GM23248 (cell line): ENCODE measurements around the gene IQGAP1. TPM values are rescaled to one million over a fixed set of nuclear protein-coding genes. Genes with fewer than 3 reads are reported as not detected.

Experiments used
- DNase-seq: peaks from one replicate; pipeline ENCODE4 v3.0.0-alpha.2; 2015
- H2AFZ ChIP-seq: fragments of 200-600 bp; sonication (generic); 2 replicates; pipeline ENCODE4 v1.6.1; 2016; ENCODE audit warnings: antibody characterized with exemption
- H3F3A ChIP-seq: fragments of 200-600 bp; sonication (generic); 2 replicates; pipeline ENCODE4 v1.6.1; 2016; ENCODE audit warnings: mild to moderate bottlenecking, antibody characterized with exemption, mixed run types; ENCODE audit not compliant: insufficient read depth
- H3K27ac ChIP-seq: fragments of 200-600 bp; sonication (generic); 2 replicates; pipeline ENCODE4 v1.5.1; 2016; ENCODE audit warnings: mild to moderate bottlenecking
- H3K27me3 ChIP-seq: fragments of 200-600 bp; sonication (generic); replicated peaks from 2 replicates; pipeline ENCODE4 v1.6.1; 2016; ENCODE audit warnings: mild to moderate bottlenecking; ENCODE audit not compliant: insufficient read depth
- H3K36me3 ChIP-seq: fragments of 200-600 bp; sonication (generic); 2 replicates; pipeline ENCODE4 v1.6.1; 2016; ENCODE audit warnings: low read depth, mild to moderate bottlenecking
- H3K4me1 ChIP-seq: fragments of 200-600 bp; sonication (generic); 2 replicates; pipeline ENCODE4 v1.6.1; 2016; ENCODE audit warnings: mild to moderate bottlenecking; ENCODE audit not compliant: insufficient read depth
- H3K4me2 ChIP-seq: fragments of 200-600 bp; sonication (generic); one replicate; pipeline ENCODE4 v1.6.1; 2016; ENCODE audit warnings: mild to moderate bottlenecking; ENCODE audit not compliant: unreplicated experiment
- H3K4me3 ChIP-seq: fragments of 200-600 bp; sonication (generic); 2 replicates; pipeline ENCODE4 v1.5.1; 2016; ENCODE audit warnings: mild to moderate bottlenecking
- H3K79me2 ChIP-seq: fragments of 200-600 bp; sonication (generic); 2 replicates; pipeline ENCODE4 v1.6.1; 2016; ENCODE audit warnings: mild to moderate bottlenecking; ENCODE audit not compliant: insufficient read depth
- H3K9ac ChIP-seq: fragments of 200-600 bp; sonication (generic); 2 replicates; pipeline ENCODE4 v1.6.1; 2016; ENCODE audit warnings: mild to moderate bottlenecking
- H3K9me2 ChIP-seq: fragments of 200-600 bp; sonication (generic); 2 replicates; pipeline ENCODE4 v1.6.1; 2016; ENCODE audit warnings: mixed run types, mild to moderate bottlenecking, moderate library complexity; ENCODE audit not compliant: insufficient read depth
- H3K9me3 ChIP-seq: fragments of 200-600 bp; sonication (generic); one replicate; pipeline ENCODE4 v1.6.1; 2017; ENCODE audit warnings: low read depth
- H4K20me1 ChIP-seq: fragments of 200-600 bp; sonication (generic); 2 replicates; pipeline ENCODE4 v1.6.0; 2016; ENCODE audit not compliant: insufficient read depth
- EZH2 ChIP-seq: fragments of 200-600 bp; sonication (generic); IDR thresholded peaks from 2 replicates; pipeline ENCODE4 v1.6.1; 2018; ENCODE audit warnings: antibody characterized with exemption, mild to moderate bottlenecking; ENCODE audit not compliant: insufficient read depth, poor library complexity, severe bottlenecking
- EZH2phosphoT487 ChIP-seq: fragments of 200-600 bp; sonication (generic); IDR thresholded peaks from 2 replicates; pipeline ENCODE4 v1.6.1; 2018; ENCODE audit warnings: antibody characterized with exemption, moderate library complexity, mild to moderate bottlenecking, low read depth; ENCODE audit not compliant: insufficient read depth
- WGBS, 2 experiments: methylation state at CpG; one replicate each; pipeline ENCODE4 v1.1.6; 2015 to 2017; ENCODE audit warnings: low lambda C conversion rate in 2 of 2, low coverage in 1 of 2; ENCODE audit errors: missing lambda C conversion rate in 2 of 2; 5-methylcytosine and 5-hydroxymethylcytosine counted together
- in situ Hi-C: fragments of 300-500 bp; cut with MboI; formaldehyde crosslinking; loops from 2 replicates; pipeline ENCODE4 v1.15.0; 2020
- polyA plus RNA-seq: library from polyadenylated mRNA; unstranded; fragments of >200 nt; fragmentation: Nextera tagmentation; extraction: Ambion mirVana; gene quantifications from 2 replicates; pipeline ENCODE4 v1.2.1, GENCODE V29; 2016
- total RNA-seq: library from RNA; depleted of rRNA; stranded (reverse); fragments of >200 nt; shearing (Covaris generic); gene quantifications from 2 replicates; pipeline ENCODE4 v1.2.3, GENCODE V29; 2014

IQGAP1 gene
- total and polyA plus RNA-seq, 2 experiments from 2014 or later: 101 to 185 TPM

DNA sequence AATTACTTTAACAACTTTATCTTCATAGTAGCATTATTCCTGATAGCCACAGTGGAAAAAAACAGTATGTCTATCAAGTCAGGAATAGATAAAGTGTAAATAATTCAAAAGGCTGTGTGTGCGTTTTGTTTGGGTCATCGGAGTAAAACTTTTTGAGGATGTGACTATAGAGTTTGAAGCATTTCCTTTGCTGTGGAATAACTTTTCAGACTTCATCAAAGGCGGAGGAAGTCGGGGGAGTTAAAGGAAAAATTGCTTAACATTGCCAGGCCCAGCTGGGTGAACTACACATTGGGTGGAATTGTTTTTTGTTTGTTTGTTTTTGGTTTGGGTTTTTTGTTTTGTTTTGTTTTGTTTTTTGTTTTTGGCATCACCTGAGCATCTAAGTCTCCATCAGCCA, 71.3 kb downstream of the IQGAP1 start:
- no peak for TF ChIP-seq EZH2phosphoT487
- no peak for TF ChIP-seq EZH2
- Histone ChIP-seq H3F3A (peaks cover 32% of the 10 kb centered on the region), H3K9me3 (no peaks in the 10 kb centered on the region), H3K79me2 (peaks cover 79% of the 10 kb centered on the region), H2AFZ (no peak overlapping the region), H3K36me3 (peaks cover 59% of the 10 kb centered on the region), H3K4me1 (peaks cover 15% of the 10 kb centered on the region), H3K9ac (no peak overlapping the region), H3K9me2 (no peaks in the 10 kb centered on the region), H3K27me3 (no peaks in the 10 kb centered on the region), H3K4me3 (no peak overlapping the region), H3K27ac (no peak overlapping the region), H3K4me2 (no peak overlapping the region), H4K20me1 (peaks cover 7% of the 10 kb centered on the region; the same call in 1 of the 2 replicates)
- DNase-seq: no peak
- WGBS, 2 experiments: 93 to 94% methylated on average over 4 of the region's 4 CpGs
- in situ Hi-C loops: no loop called here

DNA sequence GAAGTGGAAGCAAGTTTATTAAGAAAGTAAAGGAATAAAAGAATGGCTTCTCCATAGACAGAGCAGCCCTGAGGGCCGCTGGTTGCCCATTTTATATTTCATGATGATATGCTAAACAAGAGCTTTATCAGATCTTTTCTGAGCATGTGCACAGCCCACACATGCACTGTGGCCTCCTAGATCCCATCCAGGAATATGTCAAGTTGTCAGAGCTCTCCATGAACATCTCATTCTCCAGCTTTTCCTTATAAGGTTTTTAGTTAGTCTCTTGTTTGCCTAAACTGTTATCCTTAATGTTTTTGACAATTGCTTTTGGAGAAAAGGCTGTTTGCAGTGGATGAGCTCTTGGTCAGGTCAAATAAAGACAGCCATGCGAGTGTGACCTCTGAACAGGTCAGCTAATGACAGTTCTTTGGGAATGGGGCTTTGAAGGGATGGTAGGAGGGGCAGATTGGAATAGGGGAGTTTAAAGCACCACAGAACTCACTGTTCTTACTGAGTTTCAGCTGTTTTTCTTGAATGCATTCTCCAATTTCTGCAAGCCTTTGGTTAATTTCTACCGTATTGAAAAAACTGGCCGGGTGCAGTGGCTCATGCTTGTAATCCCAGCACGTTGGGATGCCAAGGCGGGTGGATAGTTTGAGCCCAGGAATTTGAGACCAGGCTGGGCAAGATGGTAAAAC, 72.2 kb downstream of the IQGAP1 start:
- Histone ChIP-seq H3F3A (peaks cover 40% of the 10 kb centered on the region), H3K4me1 (peaks cover 25% of the 10 kb centered on the region), H2AFZ (no peak overlapping the region), H4K20me1 (peaks cover 7% of the 10 kb centered on the region; the same call in 1 of the 2 replicates), H3K36me3 (peaks cover 51% of the 10 kb centered on the region), H3K4me3 (no peak overlapping the region), H3K9me3 (no peaks in the 10 kb centered on the region), H3K9me2 (no peaks in the 10 kb centered on the region), H3K27ac (no peak overlapping the region), H3K9ac (no peak overlapping the region), H3K79me2 (peaks cover 85% of the 10 kb centered on the region), H3K27me3 (no peaks in the 10 kb centered on the region), H3K4me2 (no peak overlapping the region)
- TF ChIP-seq EZH2 (no peak), EZH2phosphoT487 (no peak)
- DNase-seq: no peak
- in situ Hi-C loops: no loop called here
- 90 to 98% methylated on average over 6 of the region's 6 CpGs for WGBS, 2 experiments

DNA sequence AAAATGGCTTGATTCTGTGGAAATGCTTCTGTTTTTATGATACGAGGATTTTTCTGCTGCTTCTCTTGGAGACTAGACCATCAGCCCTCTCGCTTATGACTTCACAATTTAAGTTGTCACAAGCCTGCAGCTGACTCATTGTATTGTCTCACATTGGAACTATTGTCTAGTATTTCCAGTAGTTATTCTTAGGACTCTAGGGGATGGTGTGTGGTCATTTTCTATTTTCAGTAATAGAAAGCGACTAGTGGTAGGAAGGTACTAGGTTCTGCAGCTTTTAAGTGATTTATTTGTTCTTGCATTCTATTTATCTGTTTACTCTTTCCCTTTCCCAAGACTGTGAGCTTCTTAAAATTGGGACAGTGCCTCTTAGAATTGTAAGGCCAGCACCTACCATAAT, 75.3 kb downstream of the IQGAP1 start:
- Histone ChIP-seq H3F3A (peaks cover 54% of the 10 kb centered on the region), H3K9me2 (no peaks in the 10 kb centered on the region), H3K4me3 (no peak overlapping the region), H4K20me1 (peaks cover 7% of the 10 kb centered on the region; the same call in 1 of the 2 replicates), H3K4me1 (peaks cover 34% of the 10 kb centered on the region), H3K9ac (peak overlapping the region; percentile 53), H2AFZ (no peak overlapping the region), H3K4me2 (peak overlapping the region; percentile 37), H3K79me2 (peaks cover 88% of the 10 kb centered on the region), H3K27ac (peak overlapping the region; percentile 73), H3K27me3 (no peaks in the 10 kb centered on the region), H3K9me3 (no peaks in the 10 kb centered on the region), H3K36me3 (peaks cover 46% of the 10 kb centered on the region)
- in situ Hi-C loops: no loop called here
- peak; percentile 94 for DNase-seq
- WGBS, 2 experiments: 3 to 5% methylated on average over 3 of the region's 3 CpGs
- TF ChIP-seq EZH2 (no peak), EZH2phosphoT487 (no peak)

DNA sequence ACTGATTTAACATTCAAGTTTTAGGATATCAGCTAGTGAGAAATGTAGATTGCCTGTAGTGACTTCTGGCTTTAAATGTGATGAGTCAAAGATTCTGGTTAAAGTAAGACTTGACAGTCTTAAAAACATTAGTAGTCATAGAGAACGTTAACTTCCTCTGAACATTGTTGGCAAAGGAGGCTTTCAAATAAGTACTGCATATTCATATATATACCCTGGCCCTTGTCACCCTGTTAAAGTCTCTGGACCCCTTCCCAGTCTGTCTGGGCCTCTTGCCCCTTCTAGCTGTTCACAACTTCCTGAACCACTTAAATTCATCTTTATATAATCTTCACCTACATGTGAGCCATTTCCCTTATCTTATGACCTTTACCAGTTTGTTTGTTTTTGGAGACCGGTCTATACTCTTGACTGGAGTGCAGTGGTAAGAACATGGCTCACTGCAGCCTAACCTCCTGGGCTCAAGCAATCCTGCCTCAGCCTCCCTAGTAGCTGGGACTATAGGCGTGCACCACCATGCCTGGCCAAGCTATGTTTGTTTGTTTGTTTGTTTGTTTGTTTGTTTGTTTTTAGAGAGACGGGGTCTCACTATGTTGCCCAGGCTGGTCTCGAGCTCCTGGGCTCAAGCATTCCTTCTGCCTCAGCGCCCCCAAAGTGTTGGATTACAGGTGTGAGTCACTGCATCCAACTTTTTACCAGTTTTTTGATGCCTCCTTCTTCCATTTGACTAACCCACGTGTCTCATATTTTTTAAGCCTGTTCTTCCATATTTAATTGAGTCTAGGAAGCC, 77.3 kb downstream of the IQGAP1 start:
- H3K4me3 ChIP-seq: no peak overlapping the region
- peak overlapping the region; percentile 15 for H3K4me2 ChIP-seq
- WGBS, 2 experiments: 73 to 77% methylated on average over 7 of the region's 7 CpGs
- peaks cover 34% of the 10 kb centered on the region for H3K4me1 ChIP-seq
- H3K9me3 ChIP-seq: no peaks in the 10 kb centered on the region
- peak overlapping the region; percentile 61 for H3K27ac ChIP-seq
- H3F3A ChIP-seq: peaks cover 45% of the 10 kb centered on the region
- no peaks in the 10 kb centered on the region for H3K27me3 ChIP-seq
- peaks cover 7% of the 10 kb centered on the region for H4K20me1 ChIP-seq
- H2AFZ ChIP-seq: no peak overlapping the region
- H3K9me2 ChIP-seq: no peaks in the 10 kb centered on the region
- peaks cover 82% of the 10 kb centered on the region for H3K79me2 ChIP-seq
- in situ Hi-C loops: no loop called here
- peaks cover 35% of the 10 kb centered on the region for H3K36me3 ChIP-seq
- no peak for TF ChIP-seq EZH2
- TF ChIP-seq EZH2phosphoT487: no peak
- peak; percentile 76 for DNase-seq
- H3K9ac ChIP-seq: no peak overlapping the region
